Prostate gland (tissue), 2 donors: ENCODE measurements around the gene ACSL1. TPM values are rescaled to one million over a fixed set of nuclear protein-coding genes. Genes with fewer than 3 reads are reported as not detected.

ENCODE experiments used
- DNase-seq: peaks from one replicate; pipeline ENCODE4 v3.0.0-alpha.2; 2019; ENCODE audit warnings: low spot score
- H3K27ac ChIP-seq, 2 donors: fragments of 200-600 bp; sonication (generic); 2 replicates each; pipeline ENCODE4 v1.5.1; 2017 to 2019
- H3K27me3 ChIP-seq: fragments of 200-600 bp; sonication (generic); replicated peaks from 2 replicates; pipeline ENCODE4 v1.5.1; 2019; ENCODE audit not compliant: insufficient read depth
- H3K36me3 ChIP-seq, 2 donors: fragments of 200-600 bp; sonication (generic); 1 replicate in 1 of 2; 2 replicates in 1 of 2; pipeline versions ENCODE4 v1.5.1 to v1.8.1; 2017 to 2019
- H3K4me1 ChIP-seq: fragments of 200-600 bp; sonication (generic); replicated peaks from 2 replicates; pipeline ENCODE4 v1.5.1; 2019
- H3K4me3 ChIP-seq, 2 donors: fragments of 200-600 bp; sonication (generic); 2 replicates each; pipeline ENCODE4 v1.5.1; 2017 to 2019
- H3K9me3 ChIP-seq: fragments of 200-600 bp; sonication (generic); 2 replicates; pipeline ENCODE4 v1.5.1; 2017
- CTCF ChIP-seq, 4 experiments: fragments of 200-600 bp in 2 of 4; fragments of 450-650 bp in 2 of 4; sonication (generic) in 2 of 4; IDR thresholded peaks; 1 replicate in 3 of 4; 2 replicates in 1 of 4; pipeline ENCODE4 v1.5.1; 2016 to 2019; ENCODE audit warnings: antibody characterized with exemption in 4 of 4, mild to moderate bottlenecking in 2 of 4, moderate library complexity in 2 of 4
- POLR2A ChIP-seq: fragments of 450-650 bp; IDR thresholded peaks from one replicate; pipeline ENCODE4 v1.6.1; 2016; ENCODE audit warnings: antibody characterized with exemption, mild to moderate bottlenecking
- POLR2AphosphoS5 ChIP-seq: sonication (generic); formaldehyde crosslinking; IDR thresholded peaks from one replicate; pipeline ENCODE4 v1.6.1; 2017; ENCODE audit warnings: antibody characterized with exemption
- WGBS: methylation state at CpG from one replicate; pipeline ENCODE4 v1.1.5; 2018; 5-methylcytosine and 5-hydroxymethylcytosine counted together
- intact Hi-C: fragments of 100-400 bp; cut with DNase I; formaldehyde crosslinking; loops from one replicate; pipeline ENCODE4 v1.14.2; 2022
- total RNA-seq, 2 donors: library from RNA; depleted of rRNA; stranded (reverse); fragments of >200 nt; gene quantifications; one replicate each; pipeline ENCODE4 v1.1.0, GENCODE V29; 2016

ACSL1 gene
- total RNA-seq, 2 donors from 2014 or later: 71.7 to 157 TPM

- no peak for DNase-seq
- intact Hi-C loops: no loop called here
- 80% methylated on average over 3 of the region's 3 CpGs for WGBS
- no peaks in the 10 kb centered on the region for H3K36me3 ChIP-seq
- TF ChIP-seq POLR2AphosphoS5 (no peak), POLR2A (no peak), CTCF (IDR thresholded peaks at IDR 0.05) (no peak)
- H3K9me3 ChIP-seq: no peaks in the 10 kb centered on the region
- no peaks in the 10 kb centered on the region for H3K27me3 ChIP-seq
- peaks cover 2% of the 10 kb centered on the region for H3K4me1 ChIP-seq
- H3K27ac ChIP-seq: no peak overlapping the region
- no peak overlapping the region for H3K4me3 ChIP-seq
Observed at GRCh38 chr4:184850018-184850417, 24.2 kb upstream of the ACSL1 start.

- 83% methylated on average over 3 of the region's 3 CpGs for WGBS
- H3K27ac ChIP-seq: no peak overlapping the region
Observed at GRCh38 chr4:184849185-184849584, 23.4 kb upstream of the ACSL1 start.

GRCh38 chr4:184848510-184848909 is 22.7 kb upstream of the ACSL1 start:
- Histone ChIP-seq H3K27me3 (no peaks in the 10 kb centered on the region), H3K9me3 (no peaks in the 10 kb centered on the region), H3K36me3 (no peaks in the 10 kb centered on the region), H3K4me1 (peaks cover 2% of the 10 kb centered on the region), H3K27ac (no peak overlapping the region), H3K4me3 (no peak overlapping the region)
- DNase-seq: no peak
- intact Hi-C loops: no loop called here
- 76% methylated on average over 3 of the region's 3 CpGs for WGBS
- TF ChIP-seq CTCF (IDR thresholded peaks at IDR 0.05) (no peak), POLR2A (no peak), POLR2AphosphoS5 (no peak)

More at GRCh38 chr4:184849185-184849584, 23.4 kb upstream of the ACSL1 start:
- intact Hi-C loops: no loop called here
- Histone ChIP-seq H3K4me3 (no peak overlapping the region), H3K9me3 (no peaks in the 10 kb centered on the region), H3K4me1 (peaks cover 2% of the 10 kb centered on the region), H3K36me3 (no peaks in the 10 kb centered on the region), H3K27me3 (no peaks in the 10 kb centered on the region)
- TF ChIP-seq POLR2AphosphoS5 (no peak), POLR2A (no peak), CTCF (IDR thresholded peaks at IDR 0.05) (no peak)
- DNase-seq: no peak

GRCh38 chr4:184846531-184846930 is 20.8 kb upstream of the ACSL1 start:
- intact Hi-C loops: no loop called here
- DNase-seq: no peak
- Histone ChIP-seq H3K27me3 (no peaks in the 10 kb centered on the region), H3K4me1 (peaks cover 2% of the 10 kb centered on the region), H3K36me3 (no peaks in the 10 kb centered on the region), H3K9me3 (no peaks in the 10 kb centered on the region), H3K4me3 (no peak overlapping the region), H3K27ac (no peak overlapping the region)
- 96% methylated on average over 3 of the region's 3 CpGs for WGBS
- no peak for TF ChIP-seq POLR2A
- no peak for TF ChIP-seq CTCF (IDR thresholded peaks at IDR 0.05)
- no peak for TF ChIP-seq POLR2AphosphoS5

- intact Hi-C loops: no loop called here
- Histone ChIP-seq H3K36me3 (no peaks in the 10 kb centered on the region), H3K27me3 (no peaks in the 10 kb centered on the region), H3K27ac (peak overlapping the region; percentile 38 to 57), H3K9me3 (no peaks in the 10 kb centered on the region), H3K4me1 (peaks cover 2% of the 10 kb centered on the region), H3K4me3 (no peak overlapping the region)
- 57% methylated on average over 7 of the region's 7 CpGs for WGBS
- no peak for DNase-seq
- peak; percentile 77 for TF ChIP-seq POLR2AphosphoS5
- no peak for TF ChIP-seq CTCF (IDR thresholded peaks at IDR 0.05)
Observed at GRCh38 chr4:184845367-184846021, 19.7 kb upstream of the ACSL1 start.
